Lower lobe of right lung (tissue), 2 donors: Measurements from ENCODE around the gene INSIG1. TPM values are rescaled to one million over a fixed set of nuclear protein-coding genes. Genes with fewer than 3 reads are reported as not detected.

Source experiments
- ATAC-seq, 2 donors: fragments of 200-7000 bp; cut with Tn5 transposase; one replicate each; pipeline ENCODE4 v1.9.1; 2020 to 2022; ENCODE audit warnings: mild to moderate bottlenecking in 2 of 2, moderate library complexity in 2 of 2
- DNase-seq: peaks from one replicate; pipeline ENCODE4 v3.0.0-alpha.2; 2020
- H3K27ac ChIP-seq: fragments of 200-600 bp; one replicate; pipeline ENCODE4 v1.8.0; 2022
- H3K27me3 ChIP-seq: fragments of 200-600 bp; one replicate; pipeline ENCODE4 v1.8.0; 2022; ENCODE audit warnings: low read depth
- H3K36me3 ChIP-seq: fragments of 200-600 bp; one replicate; pipeline ENCODE4 v1.8.0; 2022; ENCODE audit warnings: mild to moderate bottlenecking
- H3K4me1 ChIP-seq: fragments of 200-600 bp; one replicate; pipeline ENCODE4 v1.8.0; 2022
- H3K4me3 ChIP-seq: fragments of 200-600 bp; one replicate; pipeline ENCODE4 v1.8.0; 2022; ENCODE audit warnings: mild to moderate bottlenecking
- H3K9me3 ChIP-seq: fragments of 200-600 bp; one replicate; pipeline ENCODE4 v1.8.0; 2022
- intact Hi-C: fragments of 100-400 bp; cut with DNase I; formaldehyde crosslinking; loops from one replicate; pipeline ENCODE4 v1.11.0; 2022
- total RNA-seq: library from RNA; stranded (reverse); fragmentation: NEBNext Ultra II Directional; extraction: Animal tissue kit (Norgen Biotek cat#: 25700); gene quantifications from one replicate; pipeline ENCODE4 v1.2.1, GENCODE V29; 2021
- TF ChIP-seq, protein P1 (sequence below): fragments of 200-600 bp; IDR thresholded peaks from one replicate; pipeline ENCODE4 v1.8.0; 2022; ENCODE audit warnings: antibody characterized with exemption, mild to moderate bottlenecking
- donor health status: DM: no; HTN: yes; CAD: no; lungs with severe emphysema.

Gene INSIG1
- total RNA-seq, 1 donor from 2014 or later = 70.9 TPM

DNA sequence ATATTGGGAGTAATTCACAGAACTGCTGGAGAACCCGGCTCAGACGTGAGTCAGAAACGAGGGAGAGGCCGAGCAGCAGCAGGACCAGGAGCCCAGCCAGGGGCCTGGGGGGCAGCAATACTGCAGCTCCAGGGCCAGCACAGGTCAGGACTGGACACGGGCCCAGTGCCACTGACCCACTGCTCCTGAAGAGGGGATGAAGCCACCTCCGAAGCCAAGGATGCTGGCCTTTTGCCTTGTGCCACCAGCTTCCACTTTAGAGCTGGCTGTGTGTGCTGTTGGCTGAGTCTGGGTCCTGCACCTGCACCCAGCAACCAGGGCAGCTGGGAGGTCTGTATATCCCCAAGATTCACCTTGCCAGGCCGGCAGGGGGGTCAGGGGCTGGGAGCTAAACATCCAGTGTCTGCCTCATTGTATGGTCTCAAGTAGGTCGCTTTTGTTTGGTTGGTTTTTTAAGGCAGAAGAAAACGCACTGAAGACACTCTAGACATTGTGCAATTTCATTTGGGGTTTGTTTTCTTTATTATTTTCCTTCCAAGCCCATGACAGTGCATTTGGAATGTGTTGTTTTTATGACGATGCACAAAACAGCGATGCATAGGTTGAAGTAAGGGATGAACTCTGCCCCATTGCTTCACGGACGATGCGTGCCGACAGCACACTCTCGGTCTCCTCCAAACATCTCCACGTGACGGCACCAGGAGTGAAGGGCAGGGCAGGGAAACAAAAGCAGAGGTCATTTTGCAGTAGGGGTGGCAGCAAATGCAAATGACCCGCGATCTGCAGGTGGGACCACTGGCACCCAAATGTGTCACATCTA lies 27.7 kb upstream of the INSIG1 start:
- Histone ChIP-seq H3K27me3 (peaks cover 6% of the 10 kb centered on the region), H3K9me3 (no peaks in the 10 kb centered on the region), H3K36me3 (no peaks in the 10 kb centered on the region), H3K27ac (no peak overlapping the region), H3K4me3 (no peak overlapping the region), H3K4me1 (no peaks in the 10 kb centered on the region)
- ATAC-seq (no peak), DNase-seq (no peak)
- intact Hi-C loops = no loop called here
- TF ChIP-seq, protein P1, sequence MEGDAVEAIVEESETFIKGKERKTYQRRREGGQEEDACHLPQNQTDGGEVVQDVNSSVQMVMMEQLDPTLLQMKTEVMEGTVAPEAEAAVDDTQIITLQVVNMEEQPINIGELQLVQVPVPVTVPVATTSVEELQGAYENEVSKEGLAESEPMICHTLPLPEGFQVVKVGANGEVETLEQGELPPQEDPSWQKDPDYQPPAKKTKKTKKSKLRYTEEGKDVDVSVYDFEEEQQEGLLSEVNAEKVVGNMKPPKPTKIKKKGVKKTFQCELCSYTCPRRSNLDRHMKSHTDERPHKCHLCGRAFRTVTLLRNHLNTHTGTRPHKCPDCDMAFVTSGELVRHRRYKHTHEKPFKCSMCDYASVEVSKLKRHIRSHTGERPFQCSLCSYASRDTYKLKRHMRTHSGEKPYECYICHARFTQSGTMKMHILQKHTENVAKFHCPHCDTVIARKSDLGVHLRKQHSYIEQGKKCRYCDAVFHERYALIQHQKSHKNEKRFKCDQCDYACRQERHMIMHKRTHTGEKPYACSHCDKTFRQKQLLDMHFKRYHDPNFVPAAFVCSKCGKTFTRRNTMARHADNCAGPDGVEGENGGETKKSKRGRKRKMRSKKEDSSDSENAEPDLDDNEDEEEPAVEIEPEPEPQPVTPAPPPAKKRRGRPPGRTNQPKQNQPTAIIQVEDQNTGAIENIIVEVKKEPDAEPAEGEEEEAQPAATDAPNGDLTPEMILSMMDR = no peak

DNA sequence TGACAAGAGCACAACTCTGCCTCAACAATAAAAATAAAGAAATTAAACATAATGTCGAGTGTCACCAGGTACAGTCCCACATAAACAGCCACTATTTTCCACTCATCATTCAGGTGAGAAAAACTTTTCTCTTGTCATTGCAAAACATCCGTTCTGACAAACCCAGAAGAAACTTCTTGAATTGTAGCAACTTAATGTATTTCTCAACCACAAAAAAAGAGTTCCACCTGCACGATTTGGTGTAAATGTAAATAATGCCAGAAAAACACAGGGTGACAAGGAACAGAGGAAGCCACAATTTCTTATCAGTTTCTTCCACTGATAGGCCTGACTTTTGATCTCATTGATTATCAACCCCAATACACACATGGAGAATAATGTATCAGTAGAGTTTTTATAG lies 26.8 kb upstream of the INSIG1 start:
- Histone ChIP-seq H3K36me3 (no peaks in the 10 kb centered on the region), H3K27me3 (peaks cover 1% of the 10 kb centered on the region), H3K27ac (no peak overlapping the region), H3K4me3 (no peak overlapping the region), H3K9me3 (no peaks in the 10 kb centered on the region), H3K4me1 (no peaks in the 10 kb centered on the region)
- TF ChIP-seq, protein P1 = no peak
- no peak for ATAC-seq
- no peak for DNase-seq
- intact Hi-C loops = no loop called here

DNA sequence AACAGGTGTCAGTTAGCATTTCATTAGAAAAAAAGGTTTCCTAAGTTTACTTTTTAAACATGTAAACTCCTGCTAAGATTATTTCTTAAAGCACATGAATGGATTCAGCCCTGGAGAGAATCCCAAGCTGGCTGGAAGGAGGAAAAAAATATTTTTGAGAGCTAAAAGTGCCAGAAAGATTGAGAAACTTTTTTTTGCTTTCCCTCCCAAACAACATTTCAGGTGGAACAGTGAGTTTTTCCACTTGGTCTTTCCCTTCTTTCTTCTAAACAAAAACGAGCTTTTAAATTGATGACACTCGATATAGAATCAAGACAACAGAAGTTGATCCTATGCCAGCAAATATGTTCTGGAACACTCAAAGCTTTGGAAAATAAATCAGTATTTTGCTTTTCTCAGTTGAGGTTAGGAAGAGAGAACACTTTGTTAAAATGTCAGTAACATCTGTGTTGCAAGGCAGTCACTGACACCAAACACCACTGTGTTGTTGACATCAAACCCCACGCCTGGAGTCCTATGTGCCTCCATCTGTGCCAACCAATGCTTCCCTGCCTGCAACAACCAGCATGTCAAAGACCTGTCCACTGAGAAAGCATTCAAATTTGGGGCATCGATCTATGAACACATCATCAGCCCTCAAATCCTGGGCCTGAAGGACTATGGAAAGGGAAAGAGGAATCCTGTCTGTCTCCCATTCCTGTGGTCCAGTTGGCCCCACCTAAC lies 22.9 kb upstream of the INSIG1 start:
- no peak for DNase-seq
- intact Hi-C loops = no loop called here
- H3K4me1 ChIP-seq = no peaks in the 10 kb centered on the region
- ATAC-seq = no peak
- no peak overlapping the region for H3K27ac ChIP-seq
- H3K36me3 ChIP-seq = no peaks in the 10 kb centered on the region
- peaks cover 22% of the 10 kb centered on the region for H3K27me3 ChIP-seq
- H3K4me3 ChIP-seq = no peak overlapping the region
- TF ChIP-seq, protein P1 = no peak
- H3K9me3 ChIP-seq = no peaks in the 10 kb centered on the region

DNA sequence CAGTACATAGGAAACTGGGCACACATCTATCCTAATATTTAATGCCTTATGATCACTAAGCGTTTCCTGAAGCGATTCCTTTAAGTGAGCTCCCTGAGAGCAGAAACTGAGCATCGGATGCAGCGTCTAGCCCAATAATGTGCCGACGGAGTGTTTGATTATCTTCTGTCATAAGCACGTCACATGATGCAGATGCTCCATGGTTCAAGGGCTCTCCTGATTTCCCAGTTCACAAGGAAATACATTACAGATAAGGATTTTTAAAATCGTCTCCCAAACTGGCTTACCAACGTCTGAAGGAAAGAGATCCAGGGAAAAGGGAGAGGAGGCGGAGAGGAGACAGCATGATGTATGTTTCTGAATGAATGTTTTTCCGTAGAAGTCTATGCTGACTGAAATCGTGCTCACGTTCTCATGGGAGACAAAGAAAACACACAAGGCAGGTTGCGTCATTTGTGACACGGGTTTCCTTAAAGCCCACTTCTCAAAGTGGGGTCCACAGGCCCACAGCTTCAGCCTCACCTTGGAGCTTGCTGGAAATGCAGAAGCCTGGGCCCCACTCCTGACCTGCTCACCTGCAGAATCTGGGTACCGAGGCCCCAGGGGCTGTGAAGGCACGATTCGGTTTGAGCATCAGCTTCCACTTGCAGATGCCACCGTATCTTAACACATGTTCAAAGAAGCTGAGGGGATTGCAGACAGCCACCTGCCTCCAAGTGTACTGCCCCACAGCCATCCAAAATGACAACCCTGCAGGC lies 21.5 kb upstream of the INSIG1 start:
- no peaks in the 10 kb centered on the region for H3K9me3 ChIP-seq
- H3K36me3 ChIP-seq = no peaks in the 10 kb centered on the region
- TF ChIP-seq, protein P1 = no peak
- no peak overlapping the region for H3K4me3 ChIP-seq
- intact Hi-C loops = no loop called here
- DNase-seq (no peak), ATAC-seq (no peak)
- peaks cover 22% of the 10 kb centered on the region for H3K27me3 ChIP-seq
- no peaks in the 10 kb centered on the region for H3K4me1 ChIP-seq
- H3K27ac ChIP-seq = no peak overlapping the region

DNA sequence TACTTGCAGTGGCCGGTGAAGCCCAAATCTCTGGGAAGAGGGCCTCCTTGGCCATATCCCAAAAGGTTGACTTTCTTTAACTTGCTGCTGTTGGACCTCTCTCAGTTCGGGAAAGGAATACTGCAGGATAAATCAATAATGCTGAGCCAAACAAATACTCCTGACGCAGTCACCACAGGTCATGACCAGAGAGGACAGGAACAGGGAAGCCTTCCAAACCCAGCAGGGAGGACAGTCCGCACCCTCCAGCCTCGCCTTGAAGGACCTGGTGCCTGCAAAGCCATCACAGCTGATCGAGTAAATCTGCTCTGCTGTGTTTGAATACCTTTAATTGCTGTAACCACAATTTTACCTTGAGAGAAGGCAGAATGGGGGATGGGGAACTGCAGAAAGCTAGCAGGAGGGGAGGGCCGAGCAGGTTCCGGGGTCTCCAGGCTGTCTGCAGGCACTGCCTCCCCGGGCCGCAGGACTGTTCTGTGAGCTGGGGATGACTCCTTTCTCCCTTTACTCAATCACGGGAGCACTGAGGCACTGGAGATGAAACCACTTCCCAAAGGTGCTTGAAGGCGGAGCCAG lies 20.8 kb upstream of the INSIG1 start:
- no peaks in the 10 kb centered on the region for H3K4me1 ChIP-seq
- H3K9me3 ChIP-seq = no peaks in the 10 kb centered on the region
- intact Hi-C loops = no loop called here
- no peaks in the 10 kb centered on the region for H3K36me3 ChIP-seq
- H3K27ac ChIP-seq = no peak overlapping the region
- ATAC-seq (no peak), DNase-seq (no peak)
- no peak overlapping the region for H3K4me3 ChIP-seq
- peaks cover 22% of the 10 kb centered on the region for H3K27me3 ChIP-seq
- TF ChIP-seq, protein P1 = no peak
